HCT116 (cell line): Measurements from ENCODE around the gene ATP6V0D1.

Experiments
- EGR1 ChIP-seq: IDR thresholded peaks from 2 replicates; pipeline ENCODE4 v1.6.1; 2012; ENCODE audit warnings: low read depth
- EZH2phosphoT487 ChIP-seq: fragments of 200-600 bp; IDR thresholded peaks from 2 replicates; pipeline ENCODE4 v1.6.1; 2018; ENCODE audit warnings: antibody characterized with exemption, borderline replicate concordance
- JUND ChIP-seq: IDR thresholded peaks from 2 replicates; pipeline ENCODE4 v1.6.1; 2012
- POLR2A ChIP-seq: IDR thresholded peaks from 2 replicates; pipeline ENCODE4 v1.7.0; 2011; ENCODE audit warnings: borderline replicate concordance; ENCODE audit not compliant: insufficient read depth, insufficient read length; ENCODE audit errors: extremely low read depth
- POLR2AphosphoS5 ChIP-seq: IDR thresholded peaks from 2 replicates; pipeline ENCODE4 v1.6.1; 2011; ENCODE audit warnings: mild to moderate bottlenecking, low read depth, low read length, moderate library complexity
- RAD21 ChIP-seq: IDR thresholded peaks from 2 replicates; pipeline ENCODE4 v1.6.1; 2012; ENCODE audit warnings: low read depth, mild to moderate bottlenecking
- SP1 ChIP-seq: IDR thresholded peaks from 2 replicates; pipeline ENCODE4 v1.6.1; 2012; ENCODE audit warnings: low read depth
- SRF ChIP-seq: IDR thresholded peaks from 2 replicates; pipeline ENCODE4 v1.6.1; 2012; ENCODE audit warnings: low read depth
- ZNF274 ChIP-seq: fragments of 200-500 bp; sonication (Bioruptor generic); IDR thresholded peaks from 2 replicates; pipeline ENCODE4 v1.6.1; 2014; ENCODE audit warnings: mild to moderate bottlenecking, low read depth, low read length, inconsistent platforms
- TF ChIP-seq, protein P1 (sequence below), 3 experiments: fragments of 200-600 bp in 1 of 3; sonication (generic) in 1 of 3; IDR thresholded peaks in 2 of 3; conservative IDR thresholded peaks in 1 of 3; 2 replicates each; pipeline ENCODE4 v1.5.1; 2012 to 2017; ENCODE audit warnings: low read depth in 2 of 3, low read length in 2 of 3, antibody characterized with exemption in 1 of 3, borderline replicate concordance in 1 of 3, control low read depth in 1 of 3, mild to moderate bottlenecking in 1 of 3, mixed read lengths in 1 of 3, mixed run types in 1 of 3, moderate library complexity in 1 of 3; ENCODE audit not compliant: insufficient read depth in 1 of 3
- TF ChIP-seq, protein P2 (sequence below): IDR thresholded peaks from 2 replicates; pipeline ENCODE4 v1.6.1; 2012
- TF ChIP-seq, protein P3 (sequence below): IDR thresholded peaks from 2 replicates; pipeline ENCODE4 v1.6.1; 2012; ENCODE audit warnings: low read depth

DNA sequence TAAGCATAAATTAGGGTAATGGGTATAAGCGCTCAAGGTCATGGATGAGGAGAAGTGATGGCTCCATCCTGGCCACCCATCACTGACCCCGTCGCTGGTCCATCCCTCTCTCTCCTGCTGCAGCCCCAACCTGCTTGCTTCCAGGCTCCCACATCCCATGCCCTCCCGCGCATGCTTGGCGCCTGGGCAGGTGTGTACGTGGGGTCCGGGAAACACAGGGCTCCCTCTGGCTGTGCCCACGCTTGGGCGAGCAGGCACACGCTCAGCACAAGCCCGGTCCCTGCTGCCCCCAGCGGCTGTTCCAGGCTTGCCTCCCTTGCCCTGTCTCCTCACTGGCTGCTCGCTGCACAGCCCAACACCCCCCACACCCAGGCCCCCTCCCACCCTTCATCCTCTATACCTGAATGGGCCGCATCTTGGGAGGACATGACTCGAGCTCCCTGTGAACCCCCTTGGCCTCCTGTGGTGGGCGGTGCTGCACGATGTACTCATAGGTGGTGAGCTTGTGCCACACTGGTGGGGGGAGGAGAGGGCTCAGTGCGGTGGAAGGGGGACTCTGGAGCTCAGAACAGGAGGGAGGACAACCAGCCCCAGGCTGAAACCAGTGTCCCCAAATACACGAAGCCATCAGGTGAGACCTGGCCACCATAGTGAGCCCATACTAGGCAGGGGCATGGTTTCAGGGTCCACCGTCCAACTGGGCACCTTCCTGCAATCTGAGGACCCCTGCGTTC, 83.0 kb downstream of the ATP6V0D1 start:
- TF ChIP-seq, protein P1, sequence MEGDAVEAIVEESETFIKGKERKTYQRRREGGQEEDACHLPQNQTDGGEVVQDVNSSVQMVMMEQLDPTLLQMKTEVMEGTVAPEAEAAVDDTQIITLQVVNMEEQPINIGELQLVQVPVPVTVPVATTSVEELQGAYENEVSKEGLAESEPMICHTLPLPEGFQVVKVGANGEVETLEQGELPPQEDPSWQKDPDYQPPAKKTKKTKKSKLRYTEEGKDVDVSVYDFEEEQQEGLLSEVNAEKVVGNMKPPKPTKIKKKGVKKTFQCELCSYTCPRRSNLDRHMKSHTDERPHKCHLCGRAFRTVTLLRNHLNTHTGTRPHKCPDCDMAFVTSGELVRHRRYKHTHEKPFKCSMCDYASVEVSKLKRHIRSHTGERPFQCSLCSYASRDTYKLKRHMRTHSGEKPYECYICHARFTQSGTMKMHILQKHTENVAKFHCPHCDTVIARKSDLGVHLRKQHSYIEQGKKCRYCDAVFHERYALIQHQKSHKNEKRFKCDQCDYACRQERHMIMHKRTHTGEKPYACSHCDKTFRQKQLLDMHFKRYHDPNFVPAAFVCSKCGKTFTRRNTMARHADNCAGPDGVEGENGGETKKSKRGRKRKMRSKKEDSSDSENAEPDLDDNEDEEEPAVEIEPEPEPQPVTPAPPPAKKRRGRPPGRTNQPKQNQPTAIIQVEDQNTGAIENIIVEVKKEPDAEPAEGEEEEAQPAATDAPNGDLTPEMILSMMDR (IDR thresholded peaks at IDR 0.05 in 2 of 3, conservative IDR thresholded peaks at IDR 0.05 in 1 of 3; ENCODE audit: borderline replicate concordance in 1 of 3, insufficient read depth in 1 of 3, low read depth in 2 of 3, low read length in 2 of 3), result no peak
- TF ChIP-seq EZH2phosphoT487 (no peak), POLR2AphosphoS5 (no peak), RAD21 (no peak), POLR2A (no peak), ZNF274 (no peak), EGR1 (no peak), SP1 (no peak), JUND (no peak), SRF (no peak)
- TF ChIP-seq, protein P2, sequence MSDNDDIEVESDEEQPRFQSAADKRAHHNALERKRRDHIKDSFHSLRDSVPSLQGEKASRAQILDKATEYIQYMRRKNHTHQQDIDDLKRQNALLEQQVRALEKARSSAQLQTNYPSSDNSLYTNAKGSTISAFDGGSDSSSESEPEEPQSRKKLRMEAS, result no peak
- TF ChIP-seq, protein P3, sequence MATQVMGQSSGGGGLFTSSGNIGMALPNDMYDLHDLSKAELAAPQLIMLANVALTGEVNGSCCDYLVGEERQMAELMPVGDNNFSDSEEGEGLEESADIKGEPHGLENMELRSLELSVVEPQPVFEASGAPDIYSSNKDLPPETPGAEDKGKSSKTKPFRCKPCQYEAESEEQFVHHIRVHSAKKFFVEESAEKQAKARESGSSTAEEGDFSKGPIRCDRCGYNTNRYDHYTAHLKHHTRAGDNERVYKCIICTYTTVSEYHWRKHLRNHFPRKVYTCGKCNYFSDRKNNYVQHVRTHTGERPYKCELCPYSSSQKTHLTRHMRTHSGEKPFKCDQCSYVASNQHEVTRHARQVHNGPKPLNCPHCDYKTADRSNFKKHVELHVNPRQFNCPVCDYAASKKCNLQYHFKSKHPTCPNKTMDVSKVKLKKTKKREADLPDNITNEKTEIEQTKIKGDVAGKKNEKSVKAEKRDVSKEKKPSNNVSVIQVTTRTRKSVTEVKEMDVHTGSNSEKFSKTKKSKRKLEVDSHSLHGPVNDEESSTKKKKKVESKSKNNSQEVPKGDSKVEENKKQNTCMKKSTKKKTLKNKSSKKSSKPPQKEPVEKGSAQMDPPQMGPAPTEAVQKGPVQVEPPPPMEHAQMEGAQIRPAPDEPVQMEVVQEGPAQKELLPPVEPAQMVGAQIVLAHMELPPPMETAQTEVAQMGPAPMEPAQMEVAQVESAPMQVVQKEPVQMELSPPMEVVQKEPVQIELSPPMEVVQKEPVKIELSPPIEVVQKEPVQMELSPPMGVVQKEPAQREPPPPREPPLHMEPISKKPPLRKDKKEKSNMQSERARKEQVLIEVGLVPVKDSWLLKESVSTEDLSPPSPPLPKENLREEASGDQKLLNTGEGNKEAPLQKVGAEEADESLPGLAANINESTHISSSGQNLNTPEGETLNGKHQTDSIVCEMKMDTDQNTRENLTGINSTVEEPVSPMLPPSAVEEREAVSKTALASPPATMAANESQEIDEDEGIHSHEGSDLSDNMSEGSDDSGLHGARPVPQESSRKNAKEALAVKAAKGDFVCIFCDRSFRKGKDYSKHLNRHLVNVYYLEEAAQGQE, result no peak
